CD14-positive monocyte (primary cell): ENCODE measurements around the gene MAVS. TPM values are rescaled to one million over a fixed set of nuclear protein-coding genes. Genes with fewer than 3 reads are reported as not detected.

Experiments used
- DNase-seq, 3 donors: peaks; one replicate each; pipeline ENCODE4 v3.0.0-alpha.2; 2011 to 2022
- H2AFZ ChIP-seq: 2 replicates; pipeline ENCODE4 v1.6.0; 2012; ENCODE audit warnings: mild to moderate bottlenecking, low read depth, low read length, inconsistent platforms; ENCODE audit not compliant: insufficient read depth, poor library complexity, severe bottlenecking
- H3K27ac ChIP-seq, 2 donors: 1 replicate in 1 of 2; 2 replicates in 1 of 2; pipeline ENCODE4 v1.5.1; 2012 to 2013; ENCODE audit warnings: low read length in 2 of 2, control low read depth in 1 of 2, inconsistent platforms in 1 of 2, low read depth in 1 of 2, mild to moderate bottlenecking in 1 of 2
- H3K27me3 ChIP-seq, 2 donors: one replicate each; pipeline versions ENCODE4 v1.6.0 to v1.6.1; 2011 to 2013; ENCODE audit warnings: low read length in 2 of 2; ENCODE audit not compliant: control insufficient read depth in 2 of 2, insufficient read depth in 2 of 2
- H3K36me3 ChIP-seq, 2 donors: replicated peaks in 1 of 2; 1 replicate in 1 of 2; 2 replicates in 1 of 2; pipeline versions ENCODE4 v1.5.1 to v1.6.1; 2012 to 2013; ENCODE audit warnings: low read length in 2 of 2, control low read depth in 1 of 2, inconsistent platforms in 1 of 2, mild to moderate bottlenecking in 1 of 2; ENCODE audit not compliant: insufficient read depth in 2 of 2, control insufficient read depth in 1 of 2
- H3K4me1 ChIP-seq, 2 donors: 1 replicate in 1 of 2; 2 replicates in 1 of 2; pipeline versions ENCODE4 v1.5.1 to v1.6.1; 2012 to 2013; ENCODE audit warnings: low read length in 2 of 2, control low read depth in 1 of 2, inconsistent platforms in 1 of 2, mild to moderate bottlenecking in 1 of 2, moderate library complexity in 1 of 2; ENCODE audit not compliant: insufficient read depth in 2 of 2, control insufficient read depth in 1 of 2
- H3K4me2 ChIP-seq: replicated peaks from 2 replicates; pipeline ENCODE3; 2012; ENCODE audit warnings: low read length, moderate library complexity, mild to moderate bottlenecking; ENCODE audit not compliant: poor library complexity, severe bottlenecking; ENCODE audit errors: extremely low read depth
- H3K4me3 ChIP-seq, 3 experiments: fragments of 200-600 bp in 1 of 3; sonication (generic) in 1 of 3; replicated peaks in 1 of 3; 1 replicate in 2 of 3; 2 replicates in 1 of 3; pipeline ENCODE4 v1.5.1; 2011 to 2013; ENCODE audit warnings: low read length in 3 of 3, mild to moderate bottlenecking in 3 of 3, control low read depth in 2 of 3, low read depth in 2 of 3, inconsistent platforms in 1 of 3, moderate library complexity in 1 of 3
- H3K79me2 ChIP-seq: 2 replicates; pipeline ENCODE4 v1.6.0; 2012; ENCODE audit warnings: mild to moderate bottlenecking, control low read depth, inconsistent platforms, low read length, moderate library complexity; ENCODE audit not compliant: insufficient read depth
- H3K9ac ChIP-seq: 2 replicates; pipeline ENCODE4 v1.6.0; 2017; ENCODE audit warnings: low read length, mild to moderate bottlenecking; ENCODE audit not compliant: insufficient read depth, poor library complexity, severe bottlenecking
- H3K9me3 ChIP-seq, 2 donors: replicated peaks in 1 of 2; 1 replicate in 1 of 2; 2 replicates in 1 of 2; pipeline versions ENCODE4 v1.5.1 to v1.6.1; 2012 to 2013; ENCODE audit warnings: low read length in 2 of 2, control low read depth in 1 of 2; ENCODE audit not compliant: control insufficient read depth in 1 of 2, insufficient read depth in 1 of 2
- H4K20me1 ChIP-seq: 2 replicates; pipeline ENCODE4 v1.6.0; 2012; ENCODE audit warnings: mild to moderate bottlenecking, low read length, control low read depth, moderate library complexity; ENCODE audit not compliant: insufficient read depth
- H3K27ac Mint-ChIP-seq, 7 donors: one replicate each; pipeline ENCODE4 v1.8.0; 2020; ENCODE audit warnings: mild to moderate bottlenecking in 7 of 7, mixed read lengths in 7 of 7, moderate library complexity in 6 of 7, inconsistent platforms in 2 of 7
- H3K27me3 Mint-ChIP-seq, 3 donors: one replicate each; pipeline ENCODE4 v1.8.0; 2021 to 2022; ENCODE audit warnings: low read depth in 3 of 3, mild to moderate bottlenecking in 3 of 3, mixed read lengths in 3 of 3, moderate library complexity in 3 of 3, inconsistent platforms in 1 of 3
- H3K36me3 Mint-ChIP-seq, 2 donors: one replicate each; pipeline ENCODE4 v1.8.0; 2020; ENCODE audit warnings: mixed read lengths in 2 of 2, inconsistent platforms in 1 of 2, mild to moderate bottlenecking in 1 of 2
- H3K4me1 Mint-ChIP-seq: one replicate; pipeline ENCODE4 v1.8.0; 2020; ENCODE audit warnings: mild to moderate bottlenecking, mixed read lengths
- H3K4me3 Mint-ChIP-seq, 2 donors: one replicate each; pipeline ENCODE4 v1.8.0; 2020; ENCODE audit warnings: mild to moderate bottlenecking in 2 of 2, mixed read lengths in 2 of 2, moderate library complexity in 1 of 2
- H3K9me3 Mint-ChIP-seq, 7 donors: one replicate each; pipeline ENCODE4 v1.8.0; 2020 to 2022; ENCODE audit warnings: mixed read lengths in 7 of 7, mild to moderate bottlenecking in 6 of 7, moderate library complexity in 6 of 7, inconsistent platforms in 2 of 7
- CTCF ChIP-seq: fragments of 200-600 bp; IDR thresholded peaks from one replicate; pipeline ENCODE4 v1.8.0; 2022; ENCODE audit warnings: antibody characterized with exemption, mild to moderate bottlenecking
- WGBS: methylation state at CpG from one replicate; pipeline ENCODE4 v1.1.5; 2013; ENCODE audit warnings: missing lambda C conversion rate; ENCODE audit not compliant: insufficient coverage; 5-methylcytosine and 5-hydroxymethylcytosine counted together
- intact Hi-C, 2 donors: fragments of 100-400 bp; cut with micrococcal nuclease; formaldehyde crosslinking; loops; one replicate each; pipeline versions ENCODE4 v1.15.0 to v1.15.1; 2023
- polyA plus RNA-seq, 3 donors: library from polyadenylated mRNA; depleted of rRNA in 1 of 3; unstranded in 2 of 3; stranded (reverse) in 1 of 3; fragments of 300-500 nt in 2 of 3; fragments of >200 nt in 1 of 3; fragmentation: Illumina TruSeq in 2 of 3; gene quantifications; 1 replicate in 2 of 3; 2 replicates in 1 of 3; pipeline ENCODE4 v1.2.3, GENCODE V29; 2012 to 2021

MAVS gene
- polyA plus RNA-seq, 3 donors = 1.8 to 16.6 (median 3.2) TPM

GRCh38 chr20:3908667-3909066 lies 62.0 kb downstream of the MAVS start:
- Histone ChIP-seq H4K20me1 (peaks cover 99% of the 10 kb centered on the region), H3K4me1 (peaks cover 8 to 16% of the 10 kb centered on the region in 2 donors), H3K27me3 (no peaks in the 10 kb centered on the region), H3K9me3 (no peaks in the 10 kb centered on the region), H3K79me2 (peaks cover 99% of the 10 kb centered on the region), H2AFZ (no peak overlapping the region), H3K9ac (no peak overlapping the region), H3K4me3 (no peak overlapping the region), H3K4me2 (no peak overlapping the region), H3K27ac (peak overlapping the region in 1 of 2 donors; percentile 18), H3K36me3 (peaks cover 52 to 63% of the 10 kb centered on the region in 2 donors)
- Mint-ChIP-seq H3K27ac (peak overlapping the region in 6 of 7 donors; percentile 32 to 72 (median 44)), H3K4me3 (no peak overlapping the region), H3K4me1 (peaks cover 28% of the 10 kb centered on the region), H3K9me3 (no peaks in the 10 kb centered on the region), H3K27me3 (no peaks in the 10 kb centered on the region), H3K36me3 (peaks cover 50 to 61% of the 10 kb centered on the region in 2 donors)
- intact Hi-C loops = no loop called here
- TF ChIP-seq CTCF = no peak
- WGBS = 95% methylated on average over 4 of the region's 4 CpGs
- DNase-seq = no peak

- no peak for TF ChIP-seq CTCF
- H4K20me1 ChIP-seq = peaks cover 98% of the 10 kb centered on the region
- H3K36me3 Mint-ChIP-seq = peaks cover 59 to 71% of the 10 kb centered on the region in 2 donors
- DNase-seq = no peak
- H3K79me2 ChIP-seq = peaks cover 99% of the 10 kb centered on the region
- peaks cover 64 to 76% of the 10 kb centered on the region in 2 donors for H3K36me3 ChIP-seq
- peak overlapping the region in 1 of 2 donors; percentile 12 for H3K27ac ChIP-seq
- no peak overlapping the region for H3K4me3 Mint-ChIP-seq
- H3K4me1 ChIP-seq = peaks cover 0 to 5% of the 10 kb centered on the region in 2 donors
- H3K4me1 Mint-ChIP-seq = peaks cover 18% of the 10 kb centered on the region
- no peak overlapping the region for H3K4me2 ChIP-seq
- H3K27me3 Mint-ChIP-seq = no peaks in the 10 kb centered on the region
- no peak overlapping the region for H3K9ac ChIP-seq
- no peaks in the 10 kb centered on the region for H3K27me3 ChIP-seq
- no peak overlapping the region for H2AFZ ChIP-seq
- peak overlapping the region in 4 of 7 donors; percentile 19 to 75 (median 68) for H3K27ac Mint-ChIP-seq
- H3K4me3 ChIP-seq = no peak overlapping the region
- intact Hi-C loops = no loop called here
- H3K9me3 Mint-ChIP-seq = no peaks in the 10 kb centered on the region
- no peaks in the 10 kb centered on the region for H3K9me3 ChIP-seq
These were observed 63.3 kb downstream of the MAVS start for GRCh38 chr20:3909952-3910366.
